IMR-90 (cell line): Measurements from ENCODE around the gene FAAP20. TPM values are rescaled to one million over a fixed set of nuclear protein-coding genes. Genes with fewer than 3 reads are reported as not detected.

Source experiments
- ATAC-seq: fragments of 200-7000 bp; cut with Tn5 transposase; 2 replicates; pipeline ENCODE4 v1.9.1; 2020; ENCODE audit warnings: low read depth, mild to moderate bottlenecking, moderate library complexity
- BruUV-seq: library from RNA; stranded (reverse); fragments of 400-500 nt; replicated peaks from 2 replicates; lab custom pipeline; 2021; lab: Mats Ljungman, UMichigan
- CTCF ChIA-PET: fragments of 300-600 bp; formaldehyde crosslinking; extraction: SDS; loops from one replicate; lab custom pipeline; 2021; ENCODE audit warnings: antibody characterized with exemption; lab: Yijun Ruan, JAX
- POLR2A ChIA-PET: fragments of 300-600 bp; sonication (Branson Sonifier 250); formaldehyde crosslinking; loops from one replicate; lab custom pipeline; 2022; ENCODE audit warnings: antibody characterized with exemption; ENCODE audit not compliant: unreplicated experiment; lab: Charles Lee
- DNase-seq: peaks from one replicate; pipeline ENCODE4 v3.0.0; 2013
- H2AFZ ChIP-seq: replicated peaks from 2 replicates; pipeline ENCODE3; 2013; ENCODE audit warnings: low read length, mild to moderate bottlenecking; ENCODE audit not compliant: poor library complexity
- H2AK5ac ChIP-seq: 2 replicates; pipeline ENCODE4 v1.6.1; 2013; ENCODE audit warnings: low read depth, low read length, inconsistent platforms
- H2AK9ac ChIP-seq: replicated peaks from 2 replicates; pipeline ENCODE3; 2013; ENCODE audit warnings: mild to moderate bottlenecking, low read depth, low read length, moderate library complexity; ENCODE audit not compliant: poor library complexity
- H2BK120ac ChIP-seq: 2 replicates; pipeline ENCODE4 v1.6.1; 2013; ENCODE audit warnings: low read depth, low read length, inconsistent platforms
- H2BK15ac ChIP-seq: 3 replicates; pipeline ENCODE4 v1.6.1; 2013; ENCODE audit warnings: low read depth, low read length, inconsistent platforms
- H2BK20ac ChIP-seq: 2 replicates; pipeline ENCODE4 v1.6.1; 2013; ENCODE audit warnings: low read depth, mild to moderate bottlenecking, inconsistent platforms, low read length, moderate library complexity
- H2BK5ac ChIP-seq: 2 replicates; pipeline ENCODE4 v1.6.1; 2013; ENCODE audit warnings: mild to moderate bottlenecking, low read depth, low read length, inconsistent platforms; ENCODE audit not compliant: poor library complexity, severe bottlenecking
- H3K14ac ChIP-seq: replicated peaks from 2 replicates; pipeline ENCODE4 v1.6.1; 2013; ENCODE audit warnings: low read depth, low read length, inconsistent platforms
- H3K18ac ChIP-seq: 2 replicates; pipeline ENCODE4 v1.6.1; 2013; ENCODE audit warnings: low read depth, low read length, control low read depth
- H3K23ac ChIP-seq: 2 replicates; pipeline ENCODE4 v1.6.1; 2013; ENCODE audit warnings: low read depth, low read length, inconsistent platforms
- H3K27ac ChIP-seq: 2 replicates; pipeline ENCODE4 v1.5.1; 2013; ENCODE audit warnings: mild to moderate bottlenecking, control low read depth, low read length; ENCODE audit not compliant: insufficient read depth
- H3K27me3 ChIP-seq: 2 replicates; pipeline ENCODE4 v1.6.1; 2013; ENCODE audit warnings: low read length; ENCODE audit not compliant: control insufficient read depth, insufficient read depth
- H3K36me3 ChIP-seq: 2 replicates; pipeline ENCODE4 v1.6.1; 2013; ENCODE audit warnings: low read length, mixed read lengths; ENCODE audit not compliant: control insufficient read depth, insufficient read depth
- H3K4ac ChIP-seq: 2 replicates; pipeline ENCODE4 v1.6.1; 2013; ENCODE audit warnings: low read depth, low read length, inconsistent platforms
- H3K4me1 ChIP-seq: 2 replicates; pipeline ENCODE4 v1.6.1; 2013; ENCODE audit warnings: low read length, mixed read lengths; ENCODE audit not compliant: control insufficient read depth, insufficient read depth
- H3K4me2 ChIP-seq: 2 replicates; pipeline ENCODE4 v1.6.1; 2013; ENCODE audit warnings: low read depth, mild to moderate bottlenecking, control low read depth, low read length, moderate library complexity
- H3K4me3 ChIP-seq: 2 replicates; pipeline ENCODE4 v1.5.1; 2013; ENCODE audit warnings: low read depth, mild to moderate bottlenecking, control low read depth, low read length, moderate library complexity; ENCODE audit not compliant: insufficient read depth
- H3K56ac ChIP-seq: 2 replicates; pipeline ENCODE4 v1.6.1; 2013; ENCODE audit warnings: low read length, inconsistent platforms; ENCODE audit not compliant: insufficient read depth; ENCODE audit errors: extremely low read depth
- H3K79me1 ChIP-seq, 2 experiments: 2 replicates each; pipeline ENCODE4 v1.6.1; 2013; ENCODE audit warnings: low read length in 2 of 2, inconsistent platforms in 1 of 2, low read depth in 1 of 2
- H3K9ac ChIP-seq: 2 replicates; pipeline ENCODE4 v1.6.1; 2013; ENCODE audit warnings: low read depth, low read length, control low read depth
- H3K9me1 ChIP-seq: 2 replicates; pipeline ENCODE4 v1.6.1; 2013; ENCODE audit warnings: low read length, inconsistent platforms; ENCODE audit not compliant: insufficient read depth
- H3K9me3 ChIP-seq: 2 replicates; pipeline ENCODE4 v1.6.1; 2013; ENCODE audit warnings: low read length; ENCODE audit not compliant: control insufficient read depth, insufficient read depth
- H4K20me1 ChIP-seq: 2 replicates; pipeline ENCODE4 v1.6.1; 2013; ENCODE audit warnings: low read length, inconsistent platforms; ENCODE audit not compliant: insufficient read depth
- H4K5ac ChIP-seq: 2 replicates; pipeline ENCODE4 v1.6.1; 2013; ENCODE audit warnings: mild to moderate bottlenecking, low read depth, low read length, control low read depth
- H4K8ac ChIP-seq, 2 experiments: 2 replicates each; pipeline ENCODE4 v1.6.1; 2013; ENCODE audit warnings: low read depth in 2 of 2, low read length in 2 of 2, control low read depth in 1 of 2, inconsistent platforms in 1 of 2
- H4K91ac ChIP-seq: 2 replicates; pipeline ENCODE4 v1.6.1; 2013; ENCODE audit warnings: low read depth, low read length, inconsistent platforms; ENCODE audit not compliant: insufficient read depth
- CTCF ChIP-seq: conservative IDR thresholded peaks from 2 replicates; pipeline ENCODE4 v1.5.1; 2012; ENCODE audit warnings: mild to moderate bottlenecking, low read depth, low read length, improper control_type of control experiment
- MAFK ChIP-seq: IDR thresholded peaks from 2 replicates; pipeline ENCODE4 v1.6.1; 2012; ENCODE audit warnings: low read depth, low read length, improper control_type of control experiment
- USF2 ChIP-seq: fragments of 150-350 bp; IDR thresholded peaks from 2 replicates; pipeline ENCODE4 v1.6.1; 2017; ENCODE audit warnings: mild to moderate bottlenecking, antibody characterized with exemption, low read length, low read depth
- WGBS, 2 experiments: methylation state at CpG; one replicate each; pipeline versions ENCODE4 v1.1.5 to v1.1.7; 2013; ENCODE audit warnings: missing lambda C conversion rate in 2 of 2; ENCODE audit not compliant: insufficient read length in 1 of 2; ENCODE audit errors: extremely low coverage in 2 of 2; 5-methylcytosine and 5-hydroxymethylcytosine counted together
- dilution Hi-C: fragments of 300-500 bp; cut with HindIII; formaldehyde crosslinking; loops from one replicate; pipeline ENCODE4 v1.14.3; 2018; ENCODE audit warnings: low sequenced_read_pairs; ENCODE audit not compliant: unreplicated experiment
- in situ Hi-C: fragments of 300-500 bp; cut with MboI; formaldehyde crosslinking; loops from 3 replicates; pipeline ENCODE4 v1.14.3; 2019; ENCODE audit warnings: low sequenced_read_pairs, inconsistent platforms, mixed read lengths
- intact Hi-C: fragments of 100-400 bp; cut with micrococcal nuclease; formaldehyde crosslinking; loops from 2 replicates; pipeline ENCODE4 v1.10.0; 2022
- polyA plus RNA-seq, 3 experiments: library from polyadenylated mRNA; depleted of rRNA; stranded (reverse); fragments of >200 nt; gene quantifications; 2 replicates each; pipeline ENCODE4 v1.2.3, GENCODE V29; 2012; ENCODE audit warnings: low replicate concordance in 1 of 3
- total RNA-seq: library from RNA; depleted of rRNA; stranded (reverse); fragments of >200 nt; gene quantifications from 2 replicates; pipeline ENCODE4 v1.2.3, GENCODE V29; 2012
- TF ChIP-seq, protein P1 (sequence below): fragments of 150-350 bp; IDR thresholded peaks from 2 replicates; pipeline ENCODE4 v1.6.1; 2016; ENCODE audit warnings: low read depth, mild to moderate bottlenecking, low read length, moderate library complexity, borderline replicate concordance

The FAAP20 gene
- total and polyA plus RNA-seq, 2 of the 4 experiments (the other 2 are of a cell fraction) = 6.5 to 31.5 TPM

GRCh38 chr1:2188336-2188735, 6.2 kb downstream of the FAAP20 start:
- Histone ChIP-seq H2BK20ac (no peak overlapping the region), H3K23ac (no peak overlapping the region), H3K79me1 (peaks cover 9 to 43% of the 10 kb centered on the region in 2 experiments), H3K18ac (no peak overlapping the region), H2AK5ac (no peak overlapping the region), H3K9me1 (0 out of 2 replicates have a peak, but pooled peaks cover 2% of the 10 kb centered on the region), H3K4me1 (peaks cover 27% of the 10 kb centered on the region), H4K20me1 (0 out of 2 replicates have a peak, but pooled peaks cover 12% of the 10 kb centered on the region), H2AK9ac (peak overlapping the region; percentile 47), H4K91ac (no peak overlapping the region), H4K8ac (no peak overlapping the region), H3K27ac (no peak overlapping the region), H3K4ac (no peak overlapping the region), H2AFZ (peak overlapping the region; percentile 35), H3K4me3 (no peak overlapping the region), H3K56ac (no peak overlapping the region), H3K14ac (no peak overlapping the region), H3K9ac (no peak overlapping the region), H2BK15ac (no peak overlapping the region), H4K5ac (no peak overlapping the region), H2BK5ac (no peak overlapping the region), H3K4me2 (no peak overlapping the region), H3K36me3 (peaks cover 9% of the 10 kb centered on the region; the same call in 1 of the 2 replicates), H3K27me3 (no peaks in the 10 kb centered on the region), H3K9me3 (no peaks in the 10 kb centered on the region), H2BK120ac (no peak overlapping the region)
- intact Hi-C loops (no loop called here), dilution Hi-C loops (no loop called here), in situ Hi-C loops (loop anchor here (25.0 kb wide), 1 partner anchor 349 kb away; the partner anchor contains the start of genes HES5 and PANK4)
- no peak for ATAC-seq
- CTCF ChIA-PET = interaction anchor here (1.5 kb wide), 1 partner anchor 49 kb away, joined by 3 read pairs; no protein-coding TSS in a partner anchor
- no peak for TF ChIP-seq USF2
- TF ChIP-seq, protein P1, sequence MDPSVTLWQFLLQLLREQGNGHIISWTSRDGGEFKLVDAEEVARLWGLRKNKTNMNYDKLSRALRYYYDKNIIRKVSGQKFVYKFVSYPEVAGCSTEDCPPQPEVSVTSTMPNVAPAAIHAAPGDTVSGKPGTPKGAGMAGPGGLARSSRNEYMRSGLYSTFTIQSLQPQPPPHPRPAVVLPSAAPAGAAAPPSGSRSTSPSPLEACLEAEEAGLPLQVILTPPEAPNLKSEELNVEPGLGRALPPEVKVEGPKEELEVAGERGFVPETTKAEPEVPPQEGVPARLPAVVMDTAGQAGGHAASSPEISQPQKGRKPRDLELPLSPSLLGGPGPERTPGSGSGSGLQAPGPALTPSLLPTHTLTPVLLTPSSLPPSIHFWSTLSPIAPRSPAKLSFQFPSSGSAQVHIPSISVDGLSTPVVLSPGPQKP = no peak
- no peak for TF ChIP-seq CTCF
- TF ChIP-seq MAFK = no peak
- POLR2A ChIA-PET = no interaction called here
- WGBS, 2 experiments = 94% methylated on average over 5 of the region's 16 CpGs; no CpG with 5 or more reads in 1 of the 2 experiments
- BruUV-seq = no TSS peak
- DNase-seq = no peak
